DND-41 (cell line): ENCODE measurements around the gene SLC25A14.

ENCODE experiments used
- ATAC-seq: fragments of 200-7000 bp; cut with Tn5 transposase; 3 replicates; pipeline ENCODE4 v1.9.1; 2021; ENCODE audit warnings: low read depth; ENCODE audit not compliant: insufficient read depth
- DNase-seq: peaks from one replicate; pipeline ENCODE4 v3.0.0-alpha.2; 2020
- H2AFZ ChIP-seq: 2 replicates; pipeline ENCODE4 v1.6.0; 2012; ENCODE audit warnings: low read depth, low read length
- H3K27ac ChIP-seq: 2 replicates; pipeline ENCODE4 v1.5.1; 2012; ENCODE audit warnings: low read length, inconsistent platforms
- H3K27me3 ChIP-seq: fragments of 200-600 bp; sonication (generic); 2 replicates; pipeline ENCODE4 v1.6.0; 2012; ENCODE audit warnings: low read length, mild to moderate bottlenecking, inconsistent platforms; ENCODE audit not compliant: insufficient read depth, poor library complexity
- H3K36me3 ChIP-seq: 2 replicates; pipeline ENCODE4 v1.5.1; 2012; ENCODE audit warnings: low read length, inconsistent platforms; ENCODE audit not compliant: insufficient read depth
- H3K4me1 ChIP-seq: 2 replicates; pipeline ENCODE4 v1.5.1; 2012; ENCODE audit warnings: mild to moderate bottlenecking, low read length; ENCODE audit not compliant: insufficient read depth
- H3K4me2 ChIP-seq: 2 replicates; pipeline ENCODE4 v1.6.0; 2012; ENCODE audit warnings: mild to moderate bottlenecking, moderate library complexity, low read length, inconsistent platforms; ENCODE audit not compliant: insufficient read depth
- H3K4me3 ChIP-seq, 2 experiments: fragments of 200-600 bp in 1 of 2; shearing (Covaris generic) in 1 of 2; 2 replicates each; pipeline ENCODE4 v1.5.1; 2012 to 2016; ENCODE audit warnings: inconsistent platforms in 2 of 2, low read length in 2 of 2, mild to moderate bottlenecking in 2 of 2, low read depth in 1 of 2, moderate library complexity in 1 of 2
- H3K79me2 ChIP-seq: 2 replicates; pipeline ENCODE4 v1.6.0; 2012; ENCODE audit warnings: low read length, inconsistent platforms; ENCODE audit not compliant: insufficient read depth
- H3K9ac ChIP-seq: 2 replicates; pipeline ENCODE4 v1.6.0; 2012; ENCODE audit warnings: low read depth, mild to moderate bottlenecking, inconsistent platforms, low read length, moderate library complexity
- H3K9me3 ChIP-seq: 2 replicates; pipeline ENCODE4 v1.5.1; 2012; ENCODE audit warnings: low read length, moderate library complexity, mild to moderate bottlenecking, inconsistent platforms; ENCODE audit not compliant: insufficient read depth, severe bottlenecking
- H4K20me1 ChIP-seq: 2 replicates; pipeline ENCODE4 v1.6.0; 2012; ENCODE audit warnings: low read length; ENCODE audit not compliant: insufficient read depth
- EZH2 ChIP-seq: IDR thresholded peaks from 3 replicates; pipeline ENCODE4 v1.6.1; 2012; ENCODE audit warnings: borderline replicate concordance, low read depth, mild to moderate bottlenecking, moderate library complexity, low read length, inconsistent platforms; ENCODE audit not compliant: severe bottlenecking
- TF ChIP-seq, protein P1 (sequence below): IDR thresholded peaks from 2 replicates; pipeline ENCODE4 v1.5.1; 2012; ENCODE audit warnings: borderline replicate concordance, low read length, moderate library complexity, mild to moderate bottlenecking; ENCODE audit not compliant: poor library complexity, severe bottlenecking; ENCODE audit errors: extremely low read depth

Gene SLC25A14

GRCh38 chrX:130419263-130419662 is 79.5 kb downstream of the SLC25A14 start:
- no peak overlapping the region for H3K9ac ChIP-seq
- no peaks in the 10 kb centered on the region for H3K79me2 ChIP-seq
- H3K27ac ChIP-seq, result no peak overlapping the region
- H2AFZ ChIP-seq, result no peak overlapping the region
- no peak for TF ChIP-seq EZH2
- TF ChIP-seq, protein P1, sequence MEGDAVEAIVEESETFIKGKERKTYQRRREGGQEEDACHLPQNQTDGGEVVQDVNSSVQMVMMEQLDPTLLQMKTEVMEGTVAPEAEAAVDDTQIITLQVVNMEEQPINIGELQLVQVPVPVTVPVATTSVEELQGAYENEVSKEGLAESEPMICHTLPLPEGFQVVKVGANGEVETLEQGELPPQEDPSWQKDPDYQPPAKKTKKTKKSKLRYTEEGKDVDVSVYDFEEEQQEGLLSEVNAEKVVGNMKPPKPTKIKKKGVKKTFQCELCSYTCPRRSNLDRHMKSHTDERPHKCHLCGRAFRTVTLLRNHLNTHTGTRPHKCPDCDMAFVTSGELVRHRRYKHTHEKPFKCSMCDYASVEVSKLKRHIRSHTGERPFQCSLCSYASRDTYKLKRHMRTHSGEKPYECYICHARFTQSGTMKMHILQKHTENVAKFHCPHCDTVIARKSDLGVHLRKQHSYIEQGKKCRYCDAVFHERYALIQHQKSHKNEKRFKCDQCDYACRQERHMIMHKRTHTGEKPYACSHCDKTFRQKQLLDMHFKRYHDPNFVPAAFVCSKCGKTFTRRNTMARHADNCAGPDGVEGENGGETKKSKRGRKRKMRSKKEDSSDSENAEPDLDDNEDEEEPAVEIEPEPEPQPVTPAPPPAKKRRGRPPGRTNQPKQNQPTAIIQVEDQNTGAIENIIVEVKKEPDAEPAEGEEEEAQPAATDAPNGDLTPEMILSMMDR, result no peak
- no peaks in the 10 kb centered on the region for H4K20me1 ChIP-seq
- no peaks in the 10 kb centered on the region for H3K9me3 ChIP-seq
- H3K27me3 ChIP-seq, result no peaks in the 10 kb centered on the region
- no peak for DNase-seq
- no peaks in the 10 kb centered on the region for H3K4me1 ChIP-seq
- no peak overlapping the region for H3K4me2 ChIP-seq
- H3K4me3 ChIP-seq, result no peak overlapping the region
- no peak for ATAC-seq
- peaks cover 6% of the 10 kb centered on the region; the same call in 1 of the 2 replicates for H3K36me3 ChIP-seq
